IMR-90 (cell line): ENCODE data around the gene KCNT1. TPM values are rescaled to one million over a fixed set of nuclear protein-coding genes. Genes with fewer than 3 reads are reported as not detected.

ENCODE experiments used
- ATAC-seq: fragments of 200-7000 bp; cut with Tn5 transposase; 2 replicates; pipeline ENCODE4 v1.9.1; 2020; ENCODE audit warnings: low read depth, mild to moderate bottlenecking, moderate library complexity
- BruUV-seq: library from RNA; stranded (reverse); fragments of 400-500 nt; replicated peaks from 2 replicates; lab custom pipeline; 2021; lab: Mats Ljungman, UMichigan
- CTCF ChIA-PET: fragments of 300-600 bp; formaldehyde crosslinking; extraction: SDS; loops from one replicate; lab custom pipeline; 2021; ENCODE audit warnings: antibody characterized with exemption; lab: Yijun Ruan, JAX
- POLR2A ChIA-PET: fragments of 300-600 bp; sonication (Branson Sonifier 250); formaldehyde crosslinking; loops from one replicate; lab custom pipeline; 2022; ENCODE audit warnings: antibody characterized with exemption; ENCODE audit not compliant: unreplicated experiment; lab: Charles Lee
- DNase-seq: peaks from one replicate; pipeline ENCODE4 v3.0.0; 2013
- H2AFZ ChIP-seq: replicated peaks from 2 replicates; pipeline ENCODE3; 2013; ENCODE audit warnings: low read length, mild to moderate bottlenecking; ENCODE audit not compliant: poor library complexity
- H2AK5ac ChIP-seq: 2 replicates; pipeline ENCODE4 v1.6.1; 2013; ENCODE audit warnings: low read depth, low read length, inconsistent platforms
- H2AK9ac ChIP-seq: replicated peaks from 2 replicates; pipeline ENCODE3; 2013; ENCODE audit warnings: mild to moderate bottlenecking, low read depth, low read length, moderate library complexity; ENCODE audit not compliant: poor library complexity
- H2BK120ac ChIP-seq: 2 replicates; pipeline ENCODE4 v1.6.1; 2013; ENCODE audit warnings: low read depth, low read length, inconsistent platforms
- H2BK15ac ChIP-seq: 3 replicates; pipeline ENCODE4 v1.6.1; 2013; ENCODE audit warnings: low read depth, low read length, inconsistent platforms
- H2BK20ac ChIP-seq: 2 replicates; pipeline ENCODE4 v1.6.1; 2013; ENCODE audit warnings: low read depth, mild to moderate bottlenecking, inconsistent platforms, low read length, moderate library complexity
- H2BK5ac ChIP-seq: 2 replicates; pipeline ENCODE4 v1.6.1; 2013; ENCODE audit warnings: mild to moderate bottlenecking, low read depth, low read length, inconsistent platforms; ENCODE audit not compliant: poor library complexity, severe bottlenecking
- H3K14ac ChIP-seq: replicated peaks from 2 replicates; pipeline ENCODE4 v1.6.1; 2013; ENCODE audit warnings: low read depth, low read length, inconsistent platforms
- H3K18ac ChIP-seq: 2 replicates; pipeline ENCODE4 v1.6.1; 2013; ENCODE audit warnings: low read depth, low read length, control low read depth
- H3K23ac ChIP-seq: 2 replicates; pipeline ENCODE4 v1.6.1; 2013; ENCODE audit warnings: low read depth, low read length, inconsistent platforms
- H3K27ac ChIP-seq: 2 replicates; pipeline ENCODE4 v1.5.1; 2013; ENCODE audit warnings: mild to moderate bottlenecking, control low read depth, low read length; ENCODE audit not compliant: insufficient read depth
- H3K27me3 ChIP-seq: 2 replicates; pipeline ENCODE4 v1.6.1; 2013; ENCODE audit warnings: low read length; ENCODE audit not compliant: control insufficient read depth, insufficient read depth
- H3K36me3 ChIP-seq: 2 replicates; pipeline ENCODE4 v1.6.1; 2013; ENCODE audit warnings: low read length, mixed read lengths; ENCODE audit not compliant: control insufficient read depth, insufficient read depth
- H3K4ac ChIP-seq: 2 replicates; pipeline ENCODE4 v1.6.1; 2013; ENCODE audit warnings: low read depth, low read length, inconsistent platforms
- H3K4me1 ChIP-seq: 2 replicates; pipeline ENCODE4 v1.6.1; 2013; ENCODE audit warnings: low read length, mixed read lengths; ENCODE audit not compliant: control insufficient read depth, insufficient read depth
- H3K4me2 ChIP-seq: 2 replicates; pipeline ENCODE4 v1.6.1; 2013; ENCODE audit warnings: low read depth, mild to moderate bottlenecking, control low read depth, low read length, moderate library complexity
- H3K4me3 ChIP-seq: 2 replicates; pipeline ENCODE4 v1.5.1; 2013; ENCODE audit warnings: low read depth, mild to moderate bottlenecking, control low read depth, low read length, moderate library complexity; ENCODE audit not compliant: insufficient read depth
- H3K56ac ChIP-seq: 2 replicates; pipeline ENCODE4 v1.6.1; 2013; ENCODE audit warnings: low read length, inconsistent platforms; ENCODE audit not compliant: insufficient read depth; ENCODE audit errors: extremely low read depth
- H3K79me1 ChIP-seq, 2 experiments: 2 replicates each; pipeline ENCODE4 v1.6.1; 2013; ENCODE audit warnings: low read length in 2 of 2, inconsistent platforms in 1 of 2, low read depth in 1 of 2
- H3K9ac ChIP-seq: 2 replicates; pipeline ENCODE4 v1.6.1; 2013; ENCODE audit warnings: low read depth, low read length, control low read depth
- H3K9me1 ChIP-seq: 2 replicates; pipeline ENCODE4 v1.6.1; 2013; ENCODE audit warnings: low read length, inconsistent platforms; ENCODE audit not compliant: insufficient read depth
- H3K9me3 ChIP-seq: 2 replicates; pipeline ENCODE4 v1.6.1; 2013; ENCODE audit warnings: low read length; ENCODE audit not compliant: control insufficient read depth, insufficient read depth
- H4K20me1 ChIP-seq: 2 replicates; pipeline ENCODE4 v1.6.1; 2013; ENCODE audit warnings: low read length, inconsistent platforms; ENCODE audit not compliant: insufficient read depth
- H4K5ac ChIP-seq: 2 replicates; pipeline ENCODE4 v1.6.1; 2013; ENCODE audit warnings: mild to moderate bottlenecking, low read depth, low read length, control low read depth
- H4K8ac ChIP-seq, 2 experiments: 2 replicates each; pipeline ENCODE4 v1.6.1; 2013; ENCODE audit warnings: low read depth in 2 of 2, low read length in 2 of 2, control low read depth in 1 of 2, inconsistent platforms in 1 of 2
- H4K91ac ChIP-seq: 2 replicates; pipeline ENCODE4 v1.6.1; 2013; ENCODE audit warnings: low read depth, low read length, inconsistent platforms; ENCODE audit not compliant: insufficient read depth
- NFE2L2 ChIP-seq: fragments of 150-350 bp; IDR thresholded peaks from 2 replicates; pipeline ENCODE4 v1.6.1; 2016; ENCODE audit warnings: low read depth, mild to moderate bottlenecking, low read length
- WGBS, 2 experiments: methylation state at CpG; one replicate each; pipeline versions ENCODE4 v1.1.5 to v1.1.7; 2013; ENCODE audit warnings: missing lambda C conversion rate in 2 of 2; ENCODE audit not compliant: insufficient read length in 1 of 2; ENCODE audit errors: extremely low coverage in 2 of 2; 5-methylcytosine and 5-hydroxymethylcytosine counted together
- dilution Hi-C: fragments of 300-500 bp; cut with HindIII; formaldehyde crosslinking; loops from one replicate; pipeline ENCODE4 v1.14.3; 2018; ENCODE audit warnings: low sequenced_read_pairs; ENCODE audit not compliant: unreplicated experiment
- in situ Hi-C: fragments of 300-500 bp; cut with MboI; formaldehyde crosslinking; loops from 3 replicates; pipeline ENCODE4 v1.14.3; 2019; ENCODE audit warnings: low sequenced_read_pairs, inconsistent platforms, mixed read lengths
- intact Hi-C: fragments of 100-400 bp; cut with micrococcal nuclease; formaldehyde crosslinking; loops from 2 replicates; pipeline ENCODE4 v1.10.0; 2022
- polyA plus RNA-seq, 3 experiments: library from polyadenylated mRNA; depleted of rRNA; stranded (reverse); fragments of >200 nt; gene quantifications; 2 replicates each; pipeline ENCODE4 v1.2.3, GENCODE V29; 2012; ENCODE audit warnings: low replicate concordance in 1 of 3
- total RNA-seq: library from RNA; depleted of rRNA; stranded (reverse); fragments of >200 nt; gene quantifications from 2 replicates; pipeline ENCODE4 v1.2.3, GENCODE V29; 2012

KCNT1 gene
- total and polyA plus RNA-seq, 2 of the 4 experiments (the other 2 are of a cell fraction), result not detected

- H3K14ac ChIP-seq, result no peak overlapping the region
- dilution Hi-C loops, result no loop called here
- H3K4ac ChIP-seq, result no peak overlapping the region
- no peak overlapping the region for H2BK20ac ChIP-seq
- no peak overlapping the region for H2BK5ac ChIP-seq
- H4K5ac ChIP-seq, result no peak overlapping the region
- no TSS peak for BruUV-seq
- no peak overlapping the region for H3K27ac ChIP-seq
- ATAC-seq (no peak), DNase-seq (no peak)
- peaks cover 16% of the 10 kb centered on the region for H3K27me3 ChIP-seq
- no peak overlapping the region for H3K56ac ChIP-seq
- in situ Hi-C loops, result no loop called here
- no peak overlapping the region for H4K8ac ChIP-seq
- H2AFZ ChIP-seq, result no peak overlapping the region
- H3K23ac ChIP-seq, result no peak overlapping the region
- 67% methylated on average over 3 of the region's 6 CpGs; no CpG with 5 or more reads in 1 of the 2 experiments for WGBS, 2 experiments
- H2AK5ac ChIP-seq, result no peak overlapping the region
- H3K4me2 ChIP-seq, result no peak overlapping the region
- no peak overlapping the region for H3K18ac ChIP-seq
- H2BK120ac ChIP-seq, result no peak overlapping the region
- TF ChIP-seq NFE2L2, result no peak
- no peak overlapping the region for H3K4me3 ChIP-seq
- ChIA-PET CTCF (no interaction called here), POLR2A (no interaction called here)
- no peaks in the 10 kb centered on the region for H3K9me1 ChIP-seq
- no peaks in the 10 kb centered on the region for H3K36me3 ChIP-seq
- intact Hi-C loops, result no loop called here
- no peaks in the 10 kb centered on the region; the same call in 1 of the 2 replicates for H4K20me1 ChIP-seq
- no peak overlapping the region for H4K91ac ChIP-seq
- H3K79me1 ChIP-seq, result no peaks in the 10 kb centered on the region
- H3K9me3 ChIP-seq, result peaks cover 6% of the 10 kb centered on the region; the same call in 1 of the 2 replicates
- H2BK15ac ChIP-seq, result no peak overlapping the region
- H3K9ac ChIP-seq, result no peak overlapping the region
- H3K4me1 ChIP-seq, result no peaks in the 10 kb centered on the region
- no peak overlapping the region for H2AK9ac ChIP-seq
These were observed 30.7 kb downstream of the KCNT1 start for GRCh38 chr9:135732569-135733257.
